WERI-Rb-1 (cell line): ENCODE measurements around the gene VASN.
"Not testable (repeated sequence)": the region's sequence is repeated elsewhere in the genome, so short reads cannot be mapped to it uniquely, and the experiment has no call there.

Experiments
- DNase-seq: peaks from one replicate; pipeline ENCODE4 v3.0.0-alpha.2; 2020
- H3K27ac ChIP-seq: fragments of 250-450 bp; sonication (Bioruptor Pico); 2 replicates; pipeline ENCODE4 v1.5.1; 2020; ENCODE audit warnings: mild to moderate bottlenecking, moderate library complexity
- H3K27me3 ChIP-seq: fragments of 250-450 bp; sonication (Bioruptor Pico); 2 replicates; pipeline ENCODE4 v1.5.1; 2021; ENCODE audit warnings: mild to moderate bottlenecking, low read depth, moderate library complexity; ENCODE audit not compliant: insufficient read depth, severe bottlenecking
- H3K36me3 ChIP-seq: fragments of 250-450 bp; sonication (Bioruptor Pico); 2 replicates; pipeline ENCODE4 v1.5.1; 2020; ENCODE audit warnings: mild to moderate bottlenecking, moderate library complexity
- H3K4me3 ChIP-seq: 2 replicates; pipeline ENCODE4 v1.5.1; 2011; ENCODE audit warnings: low read depth, mild to moderate bottlenecking, control low read depth, low read length
- H3K9me3 ChIP-seq: fragments of 250-450 bp; sonication (Bioruptor Pico); 2 replicates; pipeline ENCODE4 v1.5.1; 2021; ENCODE audit warnings: mild to moderate bottlenecking, moderate library complexity; ENCODE audit not compliant: severe bottlenecking
- CTCF ChIP-seq: IDR thresholded peaks from 2 replicates; pipeline ENCODE4 v1.5.1; 2011; ENCODE audit warnings: low read depth, mild to moderate bottlenecking, control low read depth, inconsistent platforms, low read length

Gene VASN

GRCh38 chr16:4391631-4392381 lies 20.2 kb downstream of the VASN start:
- Histone ChIP-seq H3K27me3 (no peaks in the 10 kb centered on the region), H3K4me3 (no peak overlapping the region), H3K36me3 (no peaks in the 10 kb centered on the region; the same call in 1 of the 2 replicates), H3K9me3 (no peaks in the 10 kb centered on the region), H3K27ac (no peak overlapping the region)
- no peak for DNase-seq
- TF ChIP-seq CTCF: no peak

- Histone ChIP-seq H3K36me3 (no peaks in the 10 kb centered on the region; the same call in 1 of the 2 replicates), H3K9me3 (no peaks in the 10 kb centered on the region), H3K27ac (no peak overlapping the region), H3K4me3 (no peak overlapping the region), H3K27me3 (no peaks in the 10 kb centered on the region)
- no peak for DNase-seq
- TF ChIP-seq CTCF: no peak
These were observed 21.0 kb downstream of the VASN start for GRCh38 chr16:4392382-4393239.

- no peaks in the 10 kb centered on the region; the same call in 1 of the 2 replicates for H3K36me3 ChIP-seq
- no peak for DNase-seq
- no peaks in the 10 kb centered on the region for H3K9me3 ChIP-seq
- no peak for TF ChIP-seq CTCF
- no peak overlapping the region for H3K27ac ChIP-seq
- no peak overlapping the region for H3K4me3 ChIP-seq
- H3K27me3 ChIP-seq: no peaks in the 10 kb centered on the region
These were observed 21.6 kb downstream of the VASN start for GRCh38 chr16:4393240-4393600.

- not testable (repeated sequence) for H3K27me3 ChIP-seq, H3K9me3 ChIP-seq, H3K36me3 ChIP-seq, DNase-seq, H3K4me3 ChIP-seq, H3K27ac ChIP-seq
These were observed 22.2 kb downstream of the VASN start for GRCh38 chr16:4393850-4394249.

- H3K27me3 ChIP-seq: no peaks in the 10 kb centered on the region
- no peak overlapping the region for H3K27ac ChIP-seq
- no peaks in the 10 kb centered on the region; the same call in 1 of the 2 replicates for H3K36me3 ChIP-seq
These were observed 23.5 kb downstream of the VASN start for GRCh38 chr16:4395055-4395726.

More at GRCh38 chr16:4395055-4395726, 23.5 kb downstream of the VASN start:
- H3K9me3 ChIP-seq: no peaks in the 10 kb centered on the region
- TF ChIP-seq CTCF: no peak
- no peak for DNase-seq
- no peak overlapping the region for H3K4me3 ChIP-seq
